ENCODE measurements around the gene MLN.

Gene MLN

GRCh38 chr6:33759887-33760629, 43.7 kb downstream of the MLN start:
- Mint-ChIP-seq H3K9me3 (no peaks in the 10 kb centered on the region), H3K27ac (no peak overlapping the region), H3K36me3 (ENCODE audit: low read depth) (no peaks in the 10 kb centered on the region), H3K4me3 (no peak overlapping the region), H3K27me3 (peaks cover 1% of the 10 kb centered on the region), H3K4me1 (ENCODE audit: low read depth) (no peaks in the 10 kb centered on the region)
- intact Hi-C loops (cut with micrococcal nuclease) = loop anchor here (5.0 kb wide), 1 partner anchor 173 kb away; no protein-coding TSS in a partner anchor

GRCh38 chr6:33758815-33759216, 45.0 kb downstream of the MLN start:
- Mint-ChIP-seq H3K9me3 (no peaks in the 10 kb centered on the region), H3K27ac (no peak overlapping the region), H3K4me1 (ENCODE audit: low read depth) (no peaks in the 10 kb centered on the region), H3K36me3 (ENCODE audit: low read depth) (no peaks in the 10 kb centered on the region), H3K27me3 (peaks cover 1% of the 10 kb centered on the region), H3K4me3 (no peak overlapping the region)
- intact Hi-C loops (cut with micrococcal nuclease) = no loop called here

- no peaks in the 10 kb centered on the region for H3K36me3 Mint-ChIP-seq (ENCODE audit: low read depth)
- no peaks in the 10 kb centered on the region for H3K9me3 Mint-ChIP-seq
- no peak overlapping the region for H3K4me3 Mint-ChIP-seq
- intact Hi-C loops (cut with micrococcal nuclease) = no loop called here
- no peaks in the 10 kb centered on the region for H3K4me1 Mint-ChIP-seq (ENCODE audit: low read depth)
- H3K27ac Mint-ChIP-seq = no peak overlapping the region
- H3K27me3 Mint-ChIP-seq = peaks cover 1% of the 10 kb centered on the region
These were observed 45.9 kb downstream of the MLN start for GRCh38 chr6:33757906-33758305.

GRCh38 chr6:33757113-33757512, 46.7 kb downstream of the MLN start:
- Mint-ChIP-seq H3K4me1 (ENCODE audit: low read depth) (no peaks in the 10 kb centered on the region), H3K27me3 (peaks cover 1% of the 10 kb centered on the region), H3K9me3 (no peaks in the 10 kb centered on the region), H3K4me3 (no peak overlapping the region), H3K27ac (no peak overlapping the region), H3K36me3 (ENCODE audit: low read depth) (no peaks in the 10 kb centered on the region)
- intact Hi-C loops (cut with micrococcal nuclease) = no loop called here

GRCh38 chr6:33756211-33756954, 47.4 kb downstream of the MLN start:
- Mint-ChIP-seq H3K9me3 (no peaks in the 10 kb centered on the region), H3K4me1 (ENCODE audit: low read depth) (no peaks in the 10 kb centered on the region), H3K27me3 (peaks cover 1% of the 10 kb centered on the region), H3K4me3 (no peak overlapping the region), H3K27ac (no peak overlapping the region), H3K36me3 (ENCODE audit: low read depth) (no peaks in the 10 kb centered on the region)
- intact Hi-C loops (cut with micrococcal nuclease) = no loop called here

GRCh38 chr6:33755070-33755869, 48.5 kb downstream of the MLN start:
- intact Hi-C loops (cut with micrococcal nuclease) = no loop called here
- Mint-ChIP-seq H3K27me3 (peaks cover 3% of the 10 kb centered on the region), H3K27ac (no peak overlapping the region), H3K36me3 (ENCODE audit: low read depth) (no peaks in the 10 kb centered on the region), H3K4me1 (ENCODE audit: low read depth) (peaks cover 9% of the 10 kb centered on the region), H3K9me3 (no peaks in the 10 kb centered on the region), H3K4me3 (no peak overlapping the region)

- Mint-ChIP-seq H3K9me3 (no peaks in the 10 kb centered on the region), H3K36me3 (ENCODE audit: low read depth) (no peaks in the 10 kb centered on the region), H3K27me3 (peaks cover 3% of the 10 kb centered on the region), H3K4me3 (no peak overlapping the region), H3K4me1 (ENCODE audit: low read depth) (peaks cover 9% of the 10 kb centered on the region), H3K27ac (no peak overlapping the region)
- intact Hi-C loops (cut with micrococcal nuclease) = no loop called here
These were observed 49.6 kb downstream of the MLN start for GRCh38 chr6:33754222-33754621.

GRCh38 chr6:33752646-33753015, 51.2 kb downstream of the MLN start:
- no peak overlapping the region for H3K27ac Mint-ChIP-seq
- no peak overlapping the region for H3K4me3 Mint-ChIP-seq
- intact Hi-C loops (cut with micrococcal nuclease) = no loop called here
- H3K4me1 Mint-ChIP-seq (ENCODE audit: low read depth) = peaks cover 9% of the 10 kb centered on the region
- no peaks in the 10 kb centered on the region for H3K9me3 Mint-ChIP-seq
- H3K36me3 Mint-ChIP-seq (ENCODE audit: low read depth) = no peaks in the 10 kb centered on the region
- peaks cover 3% of the 10 kb centered on the region for H3K27me3 Mint-ChIP-seq

GRCh38 chr6:33751771-33752645, 51.8 kb downstream of the MLN start:
- intact Hi-C loops (cut with micrococcal nuclease) = no loop called here
- H3K36me3 Mint-ChIP-seq (ENCODE audit: low read depth) = no peaks in the 10 kb centered on the region
- peaks cover 3% of the 10 kb centered on the region for H3K27me3 Mint-ChIP-seq
- peaks cover 9% of the 10 kb centered on the region for H3K4me1 Mint-ChIP-seq (ENCODE audit: low read depth)
- H3K4me3 Mint-ChIP-seq = no peak overlapping the region
- no peak overlapping the region for H3K27ac Mint-ChIP-seq
- H3K9me3 Mint-ChIP-seq = no peaks in the 10 kb centered on the region

- H3K36me3 Mint-ChIP-seq (ENCODE audit: low read depth) = no peaks in the 10 kb centered on the region
- peaks cover 9% of the 10 kb centered on the region for H3K4me1 Mint-ChIP-seq (ENCODE audit: low read depth)
- H3K9me3 Mint-ChIP-seq = no peaks in the 10 kb centered on the region
- intact Hi-C loops (cut with micrococcal nuclease) = no loop called here
- no peak overlapping the region for H3K4me3 Mint-ChIP-seq
- H3K27me3 Mint-ChIP-seq = peaks cover 3% of the 10 kb centered on the region
- no peak overlapping the region for H3K27ac Mint-ChIP-seq
These were observed 53.4 kb downstream of the MLN start for GRCh38 chr6:33750244-33750991.

- H3K27me3 Mint-ChIP-seq = peaks cover 3% of the 10 kb centered on the region
- peaks cover 10% of the 10 kb centered on the region for H3K4me1 Mint-ChIP-seq (ENCODE audit: low read depth)
- no peaks in the 10 kb centered on the region for H3K36me3 Mint-ChIP-seq (ENCODE audit: low read depth)
- intact Hi-C loops (cut with micrococcal nuclease) = no loop called here
- H3K9me3 Mint-ChIP-seq = no peaks in the 10 kb centered on the region
- no peak overlapping the region for H3K27ac Mint-ChIP-seq
- H3K4me3 Mint-ChIP-seq = no peak overlapping the region
These were observed 54.4 kb downstream of the MLN start for GRCh38 chr6:33749401-33749800.

GRCh38 chr6:33748841-33749240, 55.0 kb downstream of the MLN start:
- Mint-ChIP-seq H3K4me1 (ENCODE audit: low read depth) (peaks cover 14% of the 10 kb centered on the region), H3K4me3 (no peak overlapping the region), H3K27ac (no peak overlapping the region), H3K9me3 (no peaks in the 10 kb centered on the region), H3K36me3 (ENCODE audit: low read depth) (no peaks in the 10 kb centered on the region), H3K27me3 (peaks cover 8% of the 10 kb centered on the region)
- intact Hi-C loops (cut with micrococcal nuclease) = no loop called here

- Mint-ChIP-seq H3K36me3 (ENCODE audit: low read depth) (no peaks in the 10 kb centered on the region), H3K4me3 (no peak overlapping the region), H3K4me1 (ENCODE audit: low read depth) (peaks cover 14% of the 10 kb centered on the region), H3K9me3 (no peaks in the 10 kb centered on the region), H3K27ac (no peak overlapping the region), H3K27me3 (peaks cover 12% of the 10 kb centered on the region)
- intact Hi-C loops (cut with micrococcal nuclease) = no loop called here
These were observed 56.0 kb downstream of the MLN start for GRCh38 chr6:33747823-33748222.

Data from dendritic cell treated with granulocyte-macrophage colony-stimulating factor and Interleukin-4, amounts not matched to agents 40 ng/mL and 50 ng/mL, for 4 days (primary cell).